ENCODE measurements around the gene UBASH3A.

Gene UBASH3A

GRCh38 chr21:42383331-42383730, 20.4 kb upstream of the UBASH3A start:
- in situ Hi-C loops (cut with MboI; ENCODE audit: low sequenced_read_pairs, unreplicated experiment): no loop called here
- no peak for DNase-seq (ENCODE audit: low spot score)
- TF ChIP-seq, protein P1, sequence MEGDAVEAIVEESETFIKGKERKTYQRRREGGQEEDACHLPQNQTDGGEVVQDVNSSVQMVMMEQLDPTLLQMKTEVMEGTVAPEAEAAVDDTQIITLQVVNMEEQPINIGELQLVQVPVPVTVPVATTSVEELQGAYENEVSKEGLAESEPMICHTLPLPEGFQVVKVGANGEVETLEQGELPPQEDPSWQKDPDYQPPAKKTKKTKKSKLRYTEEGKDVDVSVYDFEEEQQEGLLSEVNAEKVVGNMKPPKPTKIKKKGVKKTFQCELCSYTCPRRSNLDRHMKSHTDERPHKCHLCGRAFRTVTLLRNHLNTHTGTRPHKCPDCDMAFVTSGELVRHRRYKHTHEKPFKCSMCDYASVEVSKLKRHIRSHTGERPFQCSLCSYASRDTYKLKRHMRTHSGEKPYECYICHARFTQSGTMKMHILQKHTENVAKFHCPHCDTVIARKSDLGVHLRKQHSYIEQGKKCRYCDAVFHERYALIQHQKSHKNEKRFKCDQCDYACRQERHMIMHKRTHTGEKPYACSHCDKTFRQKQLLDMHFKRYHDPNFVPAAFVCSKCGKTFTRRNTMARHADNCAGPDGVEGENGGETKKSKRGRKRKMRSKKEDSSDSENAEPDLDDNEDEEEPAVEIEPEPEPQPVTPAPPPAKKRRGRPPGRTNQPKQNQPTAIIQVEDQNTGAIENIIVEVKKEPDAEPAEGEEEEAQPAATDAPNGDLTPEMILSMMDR (IDR thresholded peaks at IDR 0.05; ENCODE audit: borderline replicate concordance, control extremely low read depth, extremely low read depth, insufficient read depth, missing control alignments): no peak

- DNase-seq (ENCODE audit: low spot score): no peak
- in situ Hi-C loops (cut with MboI; ENCODE audit: low sequenced_read_pairs, unreplicated experiment): no loop called here
- TF ChIP-seq, protein P1 (IDR thresholded peaks at IDR 0.05; ENCODE audit: borderline replicate concordance, control extremely low read depth, extremely low read depth, insufficient read depth, missing control alignments): no peak
These were observed 19.4 kb upstream of the UBASH3A start for GRCh38 chr21:42384156-42384945.

DNA sequence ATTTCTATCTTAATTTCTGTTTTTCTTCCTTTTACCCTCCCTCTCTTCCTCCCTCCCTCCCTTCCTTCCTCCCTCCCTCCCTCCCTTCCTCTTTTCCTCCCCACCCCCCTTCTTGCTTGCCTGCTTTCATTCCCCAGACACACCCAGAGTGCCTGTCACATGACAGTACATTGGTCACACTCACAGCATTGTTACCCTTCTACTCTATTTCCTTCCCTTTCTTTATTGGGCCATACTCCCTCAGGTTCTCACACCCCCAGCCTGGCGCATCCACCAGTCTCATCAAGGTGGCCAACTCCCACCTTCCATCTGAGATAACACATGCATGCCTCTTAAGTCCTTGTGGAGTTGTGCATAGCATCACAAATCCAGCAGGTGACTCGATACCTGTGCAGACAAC, 18.7 kb upstream of the UBASH3A start:
- no peak for DNase-seq (ENCODE audit: low spot score)
- in situ Hi-C loops (cut with MboI; ENCODE audit: low sequenced_read_pairs, unreplicated experiment): no loop called here
- TF ChIP-seq, protein P1 (IDR thresholded peaks at IDR 0.05; ENCODE audit: borderline replicate concordance, control extremely low read depth, extremely low read depth, insufficient read depth, missing control alignments): no peak

DNA sequence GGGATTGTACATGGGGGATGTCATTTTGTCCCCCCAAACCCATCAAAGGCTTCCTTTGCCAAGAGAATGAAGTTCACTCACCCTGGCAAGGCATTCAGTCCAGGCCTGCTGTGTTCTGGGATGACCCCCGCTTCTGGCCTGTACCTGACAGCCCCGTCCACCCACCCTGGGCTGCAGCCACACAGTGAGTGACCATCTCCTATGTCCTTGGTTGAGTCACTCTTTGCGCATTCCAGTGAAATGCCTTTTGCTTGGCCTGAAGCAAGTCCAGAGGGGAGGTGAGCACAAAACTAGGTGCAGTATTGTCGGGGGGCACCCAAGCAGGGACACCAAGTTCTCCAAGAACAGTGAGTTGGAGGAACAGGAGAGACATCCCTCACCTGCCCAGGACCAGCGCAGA, 18.1 kb upstream of the UBASH3A start:
- no peak for DNase-seq (ENCODE audit: low spot score)
- TF ChIP-seq, protein P1 (IDR thresholded peaks at IDR 0.05; ENCODE audit: borderline replicate concordance, control extremely low read depth, extremely low read depth, insufficient read depth, missing control alignments): no peak
- in situ Hi-C loops (cut with MboI; ENCODE audit: low sequenced_read_pairs, unreplicated experiment): no loop called here

- no peak for DNase-seq (ENCODE audit: low spot score)
- TF ChIP-seq, protein P1 (IDR thresholded peaks at IDR 0.05; ENCODE audit: borderline replicate concordance, control extremely low read depth, extremely low read depth, insufficient read depth, missing control alignments): no peak
- in situ Hi-C loops (cut with MboI; ENCODE audit: low sequenced_read_pairs, unreplicated experiment): no loop called here
These were observed 17.6 kb upstream of the UBASH3A start for GRCh38 chr21:42386034-42386591.

DNA sequence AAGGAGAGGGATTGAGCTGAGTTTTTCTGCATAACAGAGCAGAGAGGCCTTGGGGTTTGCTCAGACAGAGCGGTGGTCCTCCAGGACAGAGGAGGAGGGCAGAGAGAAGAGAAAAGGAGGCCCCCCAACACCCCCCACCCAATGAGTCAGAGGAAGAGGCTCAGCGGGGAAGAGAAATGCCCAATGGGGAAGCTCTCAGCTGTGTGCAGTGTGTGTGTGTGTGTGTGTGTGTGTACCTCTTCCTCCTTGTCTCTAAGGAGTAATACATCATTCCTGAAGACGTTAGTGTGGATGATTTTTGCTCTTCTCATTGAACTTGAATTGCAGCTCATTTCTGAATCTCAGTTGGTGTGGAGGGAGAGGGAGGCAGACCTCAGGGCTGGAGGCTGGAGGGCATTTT, 16.5 kb upstream of the UBASH3A start:
- TF ChIP-seq, protein P1 (IDR thresholded peaks at IDR 0.05; ENCODE audit: borderline replicate concordance, control extremely low read depth, extremely low read depth, insufficient read depth, missing control alignments): no peak
- no peak for DNase-seq (ENCODE audit: low spot score)
- in situ Hi-C loops (cut with MboI; ENCODE audit: low sequenced_read_pairs, unreplicated experiment): no loop called here

Data from GM13976 (cell line).